COLO829 (cell line): ENCODE data around the gene HCK.

Experiments used
- DNase-seq: peaks from one replicate; pipeline ENCODE4 v3.0.0; 2012; ENCODE audit warnings: low spot score

Gene HCK

GRCh38 chr20:32052090-32052777 is at the start of gene HCK:
TSS of gene HCK (plus strand) at chr20:32052242.
- DNase-seq, result no peak

- no peak for DNase-seq
These were observed 48.7 kb upstream of the HCK start for GRCh38 chr20:32003325-32003724.

- DNase-seq, result no peak
These were observed 47.1 kb upstream of the HCK start for GRCh38 chr20:32004963-32005362.

- no peak for DNase-seq
These were observed 46.0 kb upstream of the HCK start for GRCh38 chr20:32006053-32006452.

DNA sequence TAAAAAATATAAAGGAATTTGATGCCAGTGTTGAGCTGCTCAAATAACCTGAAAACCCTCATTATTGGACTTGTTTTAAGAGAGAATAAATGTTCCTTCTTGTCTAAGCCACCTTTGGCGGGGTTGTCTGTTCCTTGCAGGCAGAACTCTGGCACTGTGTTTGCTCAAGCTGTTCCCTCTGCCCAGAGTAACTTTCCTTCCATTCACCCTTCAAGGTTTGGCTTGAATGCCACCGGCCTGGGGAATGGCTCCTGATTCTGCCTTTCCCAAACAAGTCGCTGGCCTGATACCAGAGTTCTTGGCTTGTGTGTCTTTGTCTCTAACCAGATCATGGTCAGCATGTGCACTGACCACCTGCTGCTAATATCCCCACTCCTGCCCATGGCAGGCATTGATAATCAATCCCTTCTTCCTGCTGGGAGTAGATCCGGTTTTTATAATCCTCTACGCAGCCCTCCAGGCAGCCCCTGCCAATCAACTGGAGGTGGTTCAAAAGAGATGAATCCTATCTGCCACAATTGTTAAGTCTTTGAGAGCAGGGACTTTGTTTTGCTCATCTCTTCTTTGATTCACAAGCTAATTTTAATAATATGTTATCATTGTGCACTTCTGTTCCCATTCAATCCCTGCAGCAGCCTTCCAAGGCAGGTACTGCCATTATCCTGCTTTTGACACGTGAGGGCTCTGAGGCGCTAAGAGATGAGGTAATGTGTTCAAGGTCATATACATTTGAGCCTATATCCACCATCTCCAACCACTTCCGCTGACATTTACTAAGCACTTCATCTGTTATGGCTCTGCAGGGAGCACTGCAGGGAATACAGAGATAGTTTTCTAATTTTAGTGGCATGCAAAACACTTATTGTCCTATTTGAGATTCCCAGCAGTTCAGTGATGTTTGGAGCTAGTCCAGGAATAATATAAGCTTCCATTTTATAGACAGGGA is 44.9 kb upstream of the HCK start:
- no peak for DNase-seq

GRCh38 chr20:32007787-32008616 is 44.0 kb upstream of the HCK start:
- DNase-seq, result no peak

DNA sequence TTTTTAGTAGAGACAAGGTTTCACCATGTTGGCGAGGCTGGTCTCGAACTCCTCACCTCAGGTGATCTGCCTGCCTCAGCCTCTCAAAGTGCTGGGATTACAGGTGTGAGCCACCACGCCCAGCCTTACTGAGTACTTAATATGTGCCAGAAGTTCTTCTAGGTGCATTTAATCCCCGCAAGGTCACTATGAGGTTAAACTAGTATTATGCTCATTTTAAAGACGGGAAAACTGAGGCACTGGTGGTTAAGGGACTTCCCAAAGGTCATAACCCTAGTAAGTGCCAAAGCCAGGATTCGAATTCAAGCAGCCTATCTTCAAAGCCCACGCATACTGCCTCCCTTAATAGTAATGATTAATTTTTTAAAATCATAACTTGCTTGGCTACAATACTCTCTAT is 42.5 kb upstream of the HCK start:
- no peak for DNase-seq

DNA sequence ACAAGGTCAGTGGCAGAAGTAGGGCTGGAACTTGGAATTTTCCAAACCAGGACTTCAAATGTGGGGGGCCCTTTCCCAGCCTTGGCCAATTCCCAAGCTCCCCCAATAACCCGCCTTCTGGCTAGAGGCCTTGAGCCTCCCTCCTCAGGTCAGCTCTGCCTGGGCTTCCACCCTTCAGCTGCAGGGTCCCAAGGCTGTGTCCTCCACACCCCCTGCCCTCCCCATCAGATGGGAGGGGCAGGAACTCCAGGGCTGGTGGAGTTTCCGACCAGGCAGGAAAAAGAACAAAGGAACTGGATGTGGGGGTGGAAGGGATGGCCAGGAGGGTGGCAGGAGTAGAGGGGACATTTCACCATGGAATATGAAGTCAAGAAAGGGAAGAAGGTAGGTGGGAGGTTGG is 41.9 kb upstream of the HCK start, which contains the start of gene CCM2L:
Gene CCM2L (plus strand): TSS at position 338 of the 400 bp plus-strand sequence. CDS start 17 bp downstream, at position 355.
- DNase-seq, result no peak

DNA sequence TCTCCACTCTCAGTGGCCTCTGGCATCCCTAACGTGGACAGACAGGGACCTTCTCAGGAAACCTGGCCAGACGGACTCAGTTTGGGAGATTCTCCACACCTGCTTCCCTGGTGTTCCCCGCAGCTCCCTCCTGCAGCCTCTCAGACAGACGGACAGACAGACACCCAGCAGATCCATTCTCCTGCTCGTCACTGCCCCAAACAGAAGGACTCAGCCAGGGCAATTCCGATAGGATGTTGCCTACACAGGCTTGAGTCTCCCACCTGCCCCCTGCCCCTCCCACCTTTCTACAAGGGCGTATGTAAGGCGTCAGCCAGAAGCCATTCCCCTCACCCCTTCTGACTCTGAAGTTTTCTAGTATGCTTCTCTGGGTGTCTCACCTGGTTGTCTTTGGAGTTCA is 41.4 kb upstream of the HCK start:
- DNase-seq, result no peak

GRCh38 chr20:32012159-32012688 is 39.8 kb upstream of the HCK start:
- no peak for DNase-seq

GRCh38 chr20:32013326-32013725 is 38.7 kb upstream of the HCK start:
- no peak for DNase-seq

DNA sequence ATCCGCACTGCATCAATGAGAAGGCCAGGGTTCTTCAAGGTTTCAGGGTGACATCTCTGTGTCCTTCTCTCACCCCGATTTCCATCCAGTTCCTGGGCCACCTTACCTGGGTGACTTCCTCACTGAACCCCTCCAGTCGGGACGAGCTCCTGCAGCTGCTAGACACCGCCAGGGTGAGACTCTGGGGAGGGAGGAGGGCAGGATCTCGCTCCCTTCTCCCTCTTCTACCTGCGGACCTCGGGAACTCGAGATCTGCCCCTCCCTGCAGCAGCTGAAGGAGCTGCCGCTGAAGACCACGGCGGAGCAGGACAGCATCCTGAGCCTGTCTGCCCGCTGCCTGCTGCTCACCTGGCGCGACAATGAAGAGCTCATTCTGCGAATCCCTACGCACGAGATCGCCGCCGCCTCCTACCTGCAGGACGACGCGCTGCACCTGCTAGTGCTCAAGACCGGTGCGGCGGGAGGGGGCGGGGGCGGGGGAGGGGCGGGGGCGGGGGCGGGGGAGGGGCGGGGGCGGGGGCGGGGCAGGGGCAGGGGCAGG is 34.3 kb upstream of the HCK start:
- DNase-seq, result no peak

GRCh38 chr20:32018269-32019155 is 33.5 kb upstream of the HCK start:
- peak; percentile 58 for DNase-seq

DNA sequence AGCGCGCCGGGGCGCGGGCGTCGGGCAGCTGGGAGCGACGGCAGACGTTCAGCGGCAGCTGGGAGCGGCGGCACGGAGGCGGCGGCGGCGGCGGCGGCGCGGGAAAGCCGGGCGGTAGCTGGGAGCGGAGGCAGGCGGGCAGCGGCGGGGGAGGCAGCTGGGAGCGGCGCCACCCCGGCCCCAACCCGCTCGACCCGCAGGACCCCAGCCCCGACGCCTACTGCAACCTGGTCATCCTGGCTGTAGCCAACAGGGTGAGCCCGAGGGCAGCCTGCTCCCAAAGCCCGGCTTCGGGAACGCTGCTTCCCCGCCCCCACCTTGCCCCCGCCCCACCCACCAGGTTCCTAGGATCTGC is 32.9 kb upstream of the HCK start:
- DNase-seq, result no peak

DNA sequence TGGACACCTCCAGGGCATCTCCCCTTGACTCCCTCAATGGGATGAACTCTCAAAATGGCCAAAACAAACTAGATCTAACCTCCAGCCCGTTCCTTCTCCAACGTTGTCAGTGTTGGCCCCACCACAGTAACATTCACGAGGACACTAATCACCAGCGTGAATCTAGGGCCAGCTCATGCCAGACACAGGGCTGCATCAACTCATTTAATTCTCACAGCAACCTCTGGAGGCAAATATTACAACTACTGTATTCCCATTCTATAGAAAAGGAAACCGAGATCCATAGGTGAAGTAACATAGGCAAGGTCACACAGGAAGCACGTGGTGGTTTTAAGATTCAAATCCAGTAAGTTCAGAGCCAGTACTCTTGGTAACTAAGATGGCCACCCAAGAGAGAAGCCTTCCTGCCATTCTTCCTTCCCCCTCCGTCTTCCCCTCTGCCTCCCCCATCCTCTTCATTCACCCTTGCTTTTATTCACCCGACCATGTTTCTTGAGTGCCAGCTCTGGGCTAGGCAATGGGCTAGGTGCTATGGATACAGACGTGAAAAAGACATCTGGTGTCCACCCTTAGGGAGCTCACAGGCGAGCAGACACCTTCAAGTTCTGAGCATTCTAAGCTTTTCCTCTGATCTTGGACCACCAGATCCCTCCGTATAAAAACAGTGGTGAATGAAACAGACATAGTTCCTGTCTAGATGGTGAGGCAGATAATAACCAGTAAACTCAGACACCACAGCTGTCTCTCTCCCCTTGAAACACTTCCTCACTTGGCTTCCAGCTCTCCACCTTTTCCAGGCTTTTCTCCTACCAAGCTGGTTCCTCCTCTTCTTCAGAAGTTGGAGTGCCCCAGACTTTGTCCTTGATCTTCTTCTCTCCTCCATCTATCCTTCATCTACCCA is 32.2 kb upstream of the HCK start:
- DNase-seq, result no peak

GRCh38 chr20:32021091-32021490 is 31.0 kb upstream of the HCK start:
- DNase-seq, result no peak

DNA sequence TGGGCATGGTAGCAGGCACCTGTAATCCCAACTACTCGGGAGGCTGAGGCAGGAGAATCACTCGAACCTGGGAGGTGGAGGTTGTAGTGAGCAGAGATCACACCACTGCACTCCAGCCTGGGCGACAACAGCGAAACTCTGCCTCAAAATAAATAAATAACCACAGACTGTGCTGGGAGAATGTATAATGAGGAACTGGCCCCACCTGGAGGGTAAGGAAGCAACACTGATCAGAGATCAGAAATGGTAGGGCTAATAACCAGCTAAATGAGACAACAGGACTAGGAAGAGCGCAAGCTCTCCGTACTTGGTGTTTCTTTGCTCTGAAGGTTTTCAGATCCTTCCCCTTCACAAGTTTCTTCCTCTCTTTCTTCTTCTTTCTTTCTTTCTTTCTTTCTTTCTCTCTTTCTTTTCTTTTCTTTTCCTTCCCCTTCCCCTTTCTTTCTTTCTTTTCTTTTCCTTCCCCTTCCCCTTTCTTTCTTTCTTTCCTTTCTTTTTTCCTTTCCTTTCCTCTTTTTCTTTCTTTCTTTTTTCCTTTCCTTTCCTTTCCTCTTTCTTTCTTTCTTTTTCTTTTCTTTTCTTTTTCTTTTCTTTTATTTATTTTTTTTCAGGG is 27.3 kb upstream of the HCK start:
- no peak for DNase-seq

GRCh38 chr20:32027643-32028042 is 24.4 kb upstream of the HCK start:
- no peak for DNase-seq

DNA sequence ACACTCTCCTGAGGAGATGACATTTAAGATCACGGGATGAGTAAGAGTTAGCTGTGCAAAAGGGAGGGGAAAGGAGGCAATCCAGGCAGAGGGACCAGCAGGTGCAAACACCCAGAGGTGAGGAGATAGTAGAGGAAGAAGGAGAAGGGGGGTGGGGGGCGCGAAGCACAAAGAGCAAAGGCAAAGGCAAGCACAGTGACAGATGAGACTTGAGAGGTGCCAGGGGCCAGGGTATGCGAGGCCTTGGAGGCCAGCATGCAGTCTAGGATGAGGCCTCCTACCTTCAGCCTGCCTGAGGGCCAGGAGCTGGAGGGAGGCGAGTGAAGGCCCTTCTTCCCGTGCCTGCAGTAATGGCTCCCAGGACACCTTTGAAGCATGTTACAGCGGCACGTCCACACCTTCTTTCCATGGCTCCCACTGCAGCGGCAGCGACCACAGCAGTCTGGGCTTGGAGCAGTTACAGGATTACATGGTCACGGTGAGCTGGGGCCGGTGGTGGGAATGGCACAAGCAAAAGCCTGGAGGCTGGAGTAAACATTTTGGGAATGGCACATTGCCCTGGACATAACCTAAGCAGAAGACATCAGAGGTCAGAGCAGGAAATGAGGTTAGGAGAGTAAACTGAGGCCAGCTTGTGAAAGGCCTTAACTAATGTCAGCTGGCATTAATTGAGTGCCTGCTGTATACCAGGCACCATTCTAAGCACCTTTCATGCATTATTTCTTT is 23.2 kb upstream of the HCK start:
- DNase-seq, result no peak
